HG02610 (cell line): ENCODE results near the gene TMEM266.

Experiments used
- ATAC-seq: cut with Tn5 transposase; IDR thresholded peaks from one replicate; pipeline ENCODE4 v1.9.1; 2021; ENCODE audit warnings: mild to moderate bottlenecking, moderate library complexity; ENCODE audit not compliant: unreplicated experiment

The TMEM266 gene

GRCh38 chr15:76234337-76234889, 174.6 kb downstream of the TMEM266 start:
- no peak for ATAC-seq

GRCh38 chr15:76235186-76235826, 175.5 kb downstream of the TMEM266 start:
- ATAC-seq: no peak

GRCh38 chr15:76236350-76236749, 176.6 kb downstream of the TMEM266 start:
- no peak for ATAC-seq

- ATAC-seq: no peak
Measured at GRCh38 chr15:76239786-76240185, 180.0 kb downstream of the TMEM266 start.

GRCh38 chr15:76245072-76245610, 185.4 kb downstream of the TMEM266 start:
- ATAC-seq: no peak

GRCh38 chr15:76251717-76252116, 191.9 kb downstream of the TMEM266 start:
- ATAC-seq: no peak

- ATAC-seq: no peak
Measured at GRCh38 chr15:76252249-76252648, 192.5 kb downstream of the TMEM266 start.

- no peak for ATAC-seq
Measured at GRCh38 chr15:76253691-76254473, 194.1 kb downstream of the TMEM266 start.
